Middle frontal gyrus (tissue), 1 donor: Measurements from ENCODE around the gene DYNAP.

Source experiments
- DNase-seq: peaks from one replicate; pipeline ENCODE4 v3.0.0-alpha.2; 2015; ENCODE audit warnings: low spot score; ENCODE audit errors: extremely low spot score

Gene DYNAP, protein sequence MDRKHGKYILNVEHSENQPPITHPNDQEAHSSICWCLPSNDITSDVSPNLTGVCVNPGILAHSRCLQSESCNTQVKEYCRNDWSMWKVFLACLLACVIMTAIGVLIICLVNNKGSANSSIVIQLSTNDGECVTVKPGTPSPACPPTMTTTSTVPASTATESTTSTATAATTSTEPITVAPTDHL

DNA sequence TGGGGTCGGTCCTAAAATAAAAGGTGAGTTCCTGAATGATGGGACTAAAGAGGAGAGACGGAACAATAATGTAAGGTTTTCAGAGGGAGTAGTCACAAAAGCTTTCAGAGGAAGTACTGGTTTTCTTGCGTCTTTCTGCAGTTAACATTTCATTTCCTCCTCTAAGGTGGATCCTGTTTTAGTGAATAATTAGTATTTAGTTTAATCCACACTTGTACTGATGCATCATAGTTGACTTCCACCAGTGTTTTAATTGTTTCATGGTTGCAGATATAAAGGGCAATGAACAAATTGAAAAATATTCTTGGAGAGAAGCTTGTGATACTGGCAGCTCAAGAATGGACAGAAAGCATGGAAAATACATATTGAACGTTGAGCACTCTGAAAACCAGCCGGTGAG is at the start of gene DYNAP:
TSS of gene DYNAP (plus strand) at position 301 of the 400 bp plus-strand sequence. CDS start at position 339, 38 bp downstream.
- DNase-seq: no peak

DNA sequence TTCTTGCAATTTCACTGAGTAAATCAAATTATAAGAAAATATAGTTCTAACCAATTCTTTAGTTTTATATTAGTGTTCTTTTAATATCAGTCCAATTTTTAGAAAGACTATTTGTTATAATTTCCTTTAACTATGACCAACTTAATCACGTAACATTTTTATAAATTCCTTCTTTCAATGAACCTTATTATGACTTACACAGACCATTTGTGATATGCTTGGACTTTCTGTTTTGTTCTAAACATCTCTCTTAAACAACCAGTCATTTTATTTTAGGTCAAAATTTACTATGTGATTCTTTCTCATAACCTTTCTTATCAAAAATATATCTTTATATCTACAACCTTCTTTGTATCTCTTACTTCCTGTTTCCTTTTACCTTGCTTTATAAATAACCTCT is 39.5 kb upstream of the DYNAP start:
- no peak for DNase-seq

DNA sequence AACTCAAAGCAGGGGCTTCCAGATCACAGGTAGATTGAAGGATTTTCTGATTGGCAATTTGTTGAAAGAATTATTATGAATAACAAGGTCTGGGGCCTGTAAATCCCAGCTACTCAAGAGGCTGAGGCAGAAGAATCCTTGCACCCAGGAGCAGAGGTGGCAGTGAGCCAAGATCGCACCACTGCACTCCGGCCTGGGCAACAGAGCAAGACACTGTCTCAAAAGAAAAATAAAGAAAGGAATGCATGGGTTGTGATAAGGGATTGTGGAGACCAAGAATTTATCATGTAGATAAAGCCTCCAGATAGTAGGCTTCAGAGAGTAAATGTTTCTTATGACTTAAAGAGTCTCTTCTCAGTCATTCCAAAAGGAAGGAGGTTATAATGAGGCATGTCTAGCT is 35.8 kb upstream of the DYNAP start:
- no peak for DNase-seq

DNA sequence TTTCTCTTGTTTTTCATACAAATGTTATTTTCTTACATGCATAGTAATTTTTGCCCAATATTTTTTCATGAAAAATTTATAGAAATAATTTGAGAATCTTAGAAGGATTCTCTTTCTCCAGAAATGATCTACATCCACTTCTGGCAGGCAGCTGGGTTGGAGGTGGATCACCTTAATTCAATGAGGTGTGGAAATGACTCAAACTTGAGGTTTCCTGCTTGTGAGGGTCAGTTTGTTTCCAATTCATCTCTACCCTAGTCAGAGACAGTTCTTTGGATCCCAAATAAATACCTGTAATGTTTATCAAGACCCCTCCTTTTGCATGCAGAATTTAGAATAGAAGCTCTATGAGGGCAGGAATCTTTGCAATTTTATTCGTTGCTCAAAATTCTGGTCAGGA is 35.0 kb upstream of the DYNAP start:
- DNase-seq: no peak

DNA sequence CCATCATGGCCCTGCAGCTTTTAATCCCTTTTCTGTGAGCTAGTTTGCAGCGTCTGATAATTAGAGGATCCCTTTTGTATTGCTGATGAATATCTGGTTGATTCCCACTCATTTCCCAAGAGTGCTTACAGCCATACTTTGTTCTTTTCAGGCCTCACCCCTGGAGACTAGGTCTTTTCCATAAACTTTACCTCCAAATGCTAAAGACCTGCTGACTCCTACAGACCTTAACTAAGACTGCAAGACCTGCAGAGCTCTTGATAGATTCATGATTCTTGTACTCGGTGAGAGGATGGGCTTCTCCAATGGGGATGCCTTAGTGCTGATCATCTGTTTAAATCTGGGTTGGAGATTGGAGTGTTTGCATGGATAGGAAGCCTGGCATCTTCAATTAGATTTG is 33.1 kb upstream of the DYNAP start:
- no peak for DNase-seq

DNA sequence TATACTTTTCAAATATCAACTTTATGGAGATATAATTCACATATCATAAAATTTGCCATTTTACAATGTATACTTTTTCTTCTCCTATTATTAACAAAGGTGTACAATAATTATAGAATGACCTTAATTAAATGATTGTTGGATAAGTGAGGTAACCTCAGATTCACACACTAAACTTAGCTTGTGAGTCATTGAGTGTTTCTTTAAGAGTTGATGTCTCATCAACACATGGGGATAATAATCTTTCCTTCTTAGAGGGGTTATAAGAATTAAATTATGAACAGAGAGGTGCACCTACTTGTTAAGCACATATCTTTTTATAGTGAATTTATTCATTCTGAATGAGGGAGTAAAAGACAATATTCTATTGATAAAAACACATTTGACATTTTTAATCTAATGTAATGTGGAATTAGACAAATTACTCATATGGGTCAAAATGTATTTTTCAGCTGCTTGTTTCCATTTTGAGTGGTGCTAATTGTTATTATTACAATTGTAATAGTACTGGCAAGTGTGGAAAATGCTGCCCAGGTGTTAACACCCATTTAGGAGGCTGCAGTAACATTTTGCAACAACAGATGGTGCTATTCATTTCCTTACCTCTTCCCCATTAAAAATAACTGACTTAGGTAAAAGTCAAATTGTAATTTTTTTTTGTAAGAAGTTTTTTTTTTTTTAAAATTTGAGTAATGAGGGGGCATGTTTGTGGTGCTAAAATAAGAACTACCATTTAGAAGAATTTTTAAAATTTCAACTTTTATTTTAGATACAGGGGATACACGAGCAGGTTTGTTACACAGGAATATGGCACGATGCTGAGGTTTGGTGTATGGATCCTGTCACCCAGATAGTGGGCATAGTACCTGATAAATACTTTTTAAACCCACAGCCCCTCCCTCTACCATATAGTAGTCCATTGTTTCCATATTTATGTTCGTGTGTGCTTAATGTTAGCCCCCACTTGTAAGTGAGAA is 32.1 kb upstream of the DYNAP start:
- no peak for DNase-seq

DNA sequence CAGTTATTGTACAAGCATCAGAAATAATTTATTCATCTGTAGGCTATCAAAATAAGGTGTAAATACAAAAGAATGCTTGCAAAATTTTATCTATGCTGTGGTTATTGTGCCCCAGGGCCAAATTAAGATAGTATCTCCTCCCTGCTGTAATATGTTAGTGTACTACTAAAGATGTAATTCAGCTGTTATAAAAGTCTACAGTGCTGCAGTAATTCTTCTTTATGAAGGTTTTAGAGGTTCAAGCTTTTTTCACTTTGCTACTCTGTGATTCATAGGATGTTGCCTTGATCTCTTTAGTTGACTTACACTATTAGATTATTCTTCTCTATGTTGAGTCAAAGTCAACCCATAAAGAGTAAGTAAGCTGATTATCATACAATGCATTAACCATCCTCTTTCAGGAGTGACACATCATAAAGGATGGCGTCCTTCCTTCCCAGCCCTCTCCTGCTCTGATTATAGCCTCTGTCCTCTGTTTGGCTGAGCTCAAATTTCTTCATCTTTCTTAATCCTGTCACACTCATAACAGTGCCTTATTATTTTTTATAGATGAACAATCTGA is 29.3 kb upstream of the DYNAP start:
- DNase-seq: no peak

DNA sequence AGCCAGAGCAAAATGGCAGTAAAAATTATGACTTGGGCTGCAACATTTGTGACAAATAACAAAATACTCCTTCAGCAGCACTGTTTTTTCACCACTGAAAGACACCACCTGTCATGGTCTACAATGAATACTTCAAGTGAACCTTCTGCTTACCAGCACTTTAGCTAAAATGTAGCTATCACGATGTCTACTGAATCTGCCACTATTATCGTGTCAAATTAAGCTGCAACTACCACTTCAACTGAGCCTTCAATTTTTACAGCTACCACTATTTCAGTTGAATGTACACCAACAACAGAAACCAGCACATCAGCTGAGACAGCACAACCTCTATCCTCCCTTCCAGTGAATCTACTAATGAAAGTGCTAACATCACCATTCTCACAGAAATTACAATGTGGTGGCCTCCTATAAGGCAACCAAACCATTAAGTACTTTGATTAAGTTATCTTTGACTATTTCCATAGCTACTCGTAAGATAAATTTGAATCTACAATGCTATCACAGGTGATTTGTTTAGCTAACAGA is 10.8 kb upstream of the DYNAP start:
- no peak for DNase-seq

DNA sequence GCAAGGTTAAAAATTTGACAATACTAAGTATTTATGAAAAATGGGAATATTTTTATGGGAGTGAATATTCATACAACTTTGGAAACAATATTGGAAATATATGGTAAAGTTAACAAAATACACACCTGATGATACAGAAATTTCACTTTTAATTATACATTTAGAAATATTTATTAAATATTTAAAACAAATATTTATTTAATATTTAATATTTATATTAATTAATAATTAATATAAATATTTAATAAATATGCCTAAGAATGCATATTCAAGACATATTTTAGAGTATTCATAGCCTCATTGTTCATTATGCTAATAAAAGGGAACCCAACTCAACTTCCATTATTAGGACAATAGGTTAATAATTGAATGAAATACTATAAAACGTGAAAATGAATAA is 7.0 kb upstream of the DYNAP start:
- DNase-seq: no peak

DNA sequence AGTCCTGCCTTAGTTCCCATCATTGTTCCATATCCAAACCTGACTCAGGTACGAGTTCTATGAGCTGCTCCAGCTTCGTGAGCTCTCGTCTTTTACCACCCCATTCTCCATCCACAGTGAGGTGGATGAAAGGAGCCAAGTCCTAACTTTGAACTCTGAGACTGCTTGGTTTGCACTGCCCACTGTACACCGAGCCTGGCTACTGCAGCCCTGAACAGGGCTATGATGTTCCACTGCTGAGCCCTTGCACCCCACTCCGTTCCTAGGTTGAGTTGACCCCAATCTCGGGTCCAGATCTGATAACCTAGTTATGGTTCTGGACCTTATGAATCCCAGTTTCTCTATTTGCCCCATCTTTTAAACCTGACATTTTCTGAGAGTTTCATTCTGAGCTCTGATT is 5.3 kb upstream of the DYNAP start:
- DNase-seq: no peak

DNA sequence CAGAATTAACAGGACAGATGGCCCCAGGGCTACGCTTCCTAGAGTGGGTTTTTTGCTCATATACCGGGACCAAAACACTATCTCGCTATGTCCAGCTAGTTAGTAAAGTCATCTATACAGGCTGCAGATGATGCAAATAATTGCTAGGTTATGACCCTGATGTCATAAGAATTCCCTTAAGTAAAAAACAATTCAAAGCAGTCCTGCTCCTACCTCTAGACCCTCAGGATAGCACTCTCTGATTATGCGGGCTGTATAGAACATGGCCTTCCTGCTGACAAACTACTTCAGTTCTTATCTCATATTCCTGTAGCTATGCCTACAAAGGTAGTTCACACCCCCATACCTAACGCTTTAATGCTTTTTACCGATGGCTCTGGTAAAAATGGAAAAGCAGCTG is 13.2 kb downstream of the DYNAP start:
- no peak for DNase-seq

DNA sequence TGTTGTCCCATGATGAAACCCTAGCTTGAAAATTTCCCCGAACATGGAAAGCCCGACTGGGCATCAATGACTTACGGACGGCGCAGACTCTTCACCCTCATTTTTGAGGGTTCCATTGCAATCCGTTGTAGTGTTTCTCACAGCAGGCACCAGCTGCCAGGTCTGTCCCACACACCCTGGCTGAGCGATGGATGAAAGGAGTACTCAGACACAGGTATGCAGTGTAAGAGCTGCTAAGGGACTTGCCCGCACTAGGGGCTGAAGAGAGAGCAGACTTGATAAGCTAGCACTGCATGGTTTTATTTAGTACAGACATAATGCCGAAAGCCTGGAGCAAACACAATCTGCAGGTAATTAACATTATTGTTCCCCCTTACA is 15.8 kb downstream of the DYNAP start:
- no peak for DNase-seq

DNA sequence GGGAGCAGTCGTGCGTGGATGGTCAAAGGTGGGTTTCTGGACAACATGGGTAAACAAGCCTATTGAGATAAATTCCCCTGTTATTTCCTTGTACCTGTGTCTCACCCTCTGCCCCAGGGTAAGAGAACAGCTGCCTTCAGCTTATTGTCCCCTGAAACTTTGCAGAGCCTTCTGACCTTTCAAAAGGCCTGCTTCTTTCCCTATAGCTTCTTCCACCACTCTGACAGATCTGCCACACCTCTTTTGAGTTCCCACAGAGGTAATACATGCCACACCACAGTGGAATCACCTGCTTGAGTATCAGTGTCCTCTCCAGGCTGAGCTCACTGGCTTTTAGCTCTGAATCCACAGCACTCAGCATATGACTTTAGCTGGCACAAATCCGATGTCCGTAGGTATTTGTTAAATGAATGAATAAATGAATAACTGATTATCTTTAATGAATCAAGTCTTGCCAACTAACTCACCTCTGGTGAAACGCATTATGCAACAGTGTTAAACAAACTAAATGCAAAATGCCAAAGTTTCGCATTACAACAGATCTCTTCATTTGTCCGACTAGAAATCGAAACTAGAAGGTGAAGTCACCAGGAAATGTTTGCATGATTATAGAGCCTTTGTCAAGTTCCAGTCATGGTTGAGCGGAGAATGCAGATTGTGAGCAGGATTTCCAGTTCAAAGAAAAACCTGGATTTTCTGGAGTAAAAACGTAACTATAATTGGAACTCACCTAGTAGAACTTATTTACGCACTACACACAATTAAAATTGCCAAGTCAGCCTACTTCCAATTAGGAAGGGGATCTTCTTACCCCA is 16.4 kb downstream of the DYNAP start:
- DNase-seq: no peak

DNA sequence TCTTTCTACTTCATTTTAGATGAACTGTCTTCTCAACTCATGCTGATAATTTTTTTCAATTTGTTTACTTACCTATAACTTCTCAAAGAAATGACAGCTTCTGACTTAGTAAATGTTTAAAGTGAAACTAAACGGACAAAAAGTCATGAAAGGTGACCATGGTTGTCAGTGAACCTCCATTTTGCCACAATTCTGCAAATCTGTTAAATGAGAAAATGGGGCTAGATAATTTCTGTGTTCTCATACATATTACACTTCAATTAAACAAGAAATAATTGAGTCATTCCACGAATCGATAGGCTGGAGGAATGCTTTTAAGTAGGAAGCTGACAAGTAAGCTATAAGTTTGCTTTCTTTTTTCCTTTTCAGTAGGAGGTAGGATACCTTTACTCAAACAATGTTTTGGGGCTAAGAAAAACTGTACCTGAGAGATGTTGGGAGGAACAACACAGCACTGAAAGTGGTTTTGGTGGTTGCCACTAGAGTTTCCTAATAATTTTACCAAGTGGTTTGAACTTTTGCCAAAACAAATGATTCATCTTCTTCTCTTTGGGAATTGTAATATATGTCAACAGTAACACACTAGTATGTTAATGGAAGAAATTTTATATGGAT is 17.1 kb downstream of the DYNAP start:
- DNase-seq: no peak

DNA sequence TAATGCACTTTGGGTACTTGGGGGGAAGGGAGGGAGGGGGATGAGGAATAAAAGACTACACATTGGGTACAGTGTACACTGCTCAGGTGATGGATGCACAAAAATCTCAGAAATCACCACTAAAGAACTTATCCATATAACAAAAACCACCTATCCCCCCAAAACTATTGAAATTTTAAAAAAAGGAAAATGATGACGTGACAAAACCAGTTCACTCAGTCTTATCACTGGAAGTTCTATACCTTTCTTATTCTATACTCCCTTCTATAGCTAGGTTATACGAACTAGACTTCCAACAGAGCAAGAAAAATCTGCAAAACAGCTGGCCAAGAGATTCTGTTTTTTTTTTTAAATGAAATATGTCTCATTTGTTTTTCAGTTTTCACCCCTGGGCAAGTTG is 20.8 kb downstream of the DYNAP start:
- no peak for DNase-seq

DNA sequence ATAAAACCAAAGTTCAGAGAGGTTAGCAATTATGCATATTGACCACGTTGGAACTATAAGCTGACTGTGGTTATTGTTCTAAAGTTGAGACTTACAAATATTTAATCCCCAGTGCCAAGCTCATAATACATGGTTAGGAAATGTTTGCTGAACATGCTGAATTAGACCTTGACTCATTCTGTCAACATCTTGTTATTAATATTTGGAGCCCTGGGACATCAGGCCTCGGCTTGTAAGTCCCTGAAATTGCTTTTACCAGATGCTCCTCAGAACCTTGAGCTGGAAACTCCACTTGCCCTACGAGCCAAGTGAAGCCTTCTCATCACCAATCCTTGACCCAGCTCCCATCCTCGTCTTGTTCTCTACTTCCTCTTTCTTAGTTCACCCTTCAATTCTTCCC is 21.2 kb downstream of the DYNAP start:
- DNase-seq: no peak

DNA sequence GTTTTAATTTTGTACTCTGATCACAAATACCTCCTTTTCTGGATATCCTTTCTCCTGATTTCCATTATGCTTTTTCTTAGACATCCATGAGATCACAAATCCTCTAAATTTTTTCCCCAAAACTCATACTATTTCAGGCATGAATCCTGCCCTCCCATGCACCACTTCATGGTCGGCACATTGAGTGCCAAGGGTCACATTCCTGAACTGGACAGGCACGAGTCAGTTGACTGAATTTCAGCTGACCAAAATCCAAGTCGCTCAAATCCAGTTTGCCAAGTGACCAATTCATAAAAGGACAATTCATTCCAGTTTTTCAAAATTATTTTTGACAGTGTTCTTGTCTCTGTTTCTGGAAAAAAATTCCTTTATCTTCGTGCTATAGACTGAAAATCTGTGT is 22.1 kb downstream of the DYNAP start:
- no peak for DNase-seq

DNA sequence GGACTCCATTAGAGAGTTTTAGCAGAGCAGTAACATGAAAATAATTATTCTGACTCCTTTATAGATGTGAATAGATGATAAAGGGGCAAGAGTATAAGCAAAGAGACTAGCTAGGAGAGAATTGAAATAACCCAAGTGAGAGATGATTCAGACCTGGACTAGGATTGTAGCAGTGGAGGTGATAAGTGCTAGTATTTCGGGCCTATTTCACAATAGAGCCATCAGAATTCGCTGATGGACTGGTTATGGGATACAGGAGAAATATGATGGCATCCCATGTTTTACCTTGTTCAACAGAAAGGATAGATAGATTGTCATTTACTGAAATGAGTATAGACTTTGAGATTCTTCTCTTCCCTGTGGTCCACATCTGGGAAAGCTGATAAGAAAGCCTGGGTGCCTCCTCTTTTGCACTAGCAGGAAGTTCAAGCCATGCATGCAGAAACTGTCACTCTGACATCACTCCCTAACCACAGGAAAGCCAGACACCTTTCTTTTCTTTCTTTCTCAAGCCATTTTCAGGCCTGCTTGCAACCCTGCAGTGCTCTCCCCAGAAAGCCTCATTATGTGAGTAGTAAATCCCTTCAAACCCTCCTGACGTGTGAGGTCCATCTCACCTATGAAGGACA is 25.3 kb downstream of the DYNAP start:
- no peak for DNase-seq

DNA sequence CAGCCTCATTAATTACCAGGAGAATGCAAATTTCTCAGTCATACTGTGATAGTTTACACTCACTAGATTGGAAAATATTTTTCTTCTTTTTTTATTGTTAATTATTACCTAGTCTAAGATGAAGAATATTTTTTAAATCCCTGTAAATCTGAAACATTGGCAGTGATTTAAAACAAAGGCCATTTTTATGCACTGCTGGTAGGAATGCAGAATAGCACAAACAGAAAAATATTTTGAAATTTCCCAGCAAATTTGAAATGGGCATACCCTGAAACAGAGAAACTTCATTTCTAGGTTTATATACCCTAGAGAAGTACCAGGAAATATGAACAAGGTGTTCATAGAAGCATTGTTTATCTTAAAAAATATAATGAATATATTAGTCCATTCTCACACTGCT is 31.0 kb downstream of the DYNAP start:
- no peak for DNase-seq

DNA sequence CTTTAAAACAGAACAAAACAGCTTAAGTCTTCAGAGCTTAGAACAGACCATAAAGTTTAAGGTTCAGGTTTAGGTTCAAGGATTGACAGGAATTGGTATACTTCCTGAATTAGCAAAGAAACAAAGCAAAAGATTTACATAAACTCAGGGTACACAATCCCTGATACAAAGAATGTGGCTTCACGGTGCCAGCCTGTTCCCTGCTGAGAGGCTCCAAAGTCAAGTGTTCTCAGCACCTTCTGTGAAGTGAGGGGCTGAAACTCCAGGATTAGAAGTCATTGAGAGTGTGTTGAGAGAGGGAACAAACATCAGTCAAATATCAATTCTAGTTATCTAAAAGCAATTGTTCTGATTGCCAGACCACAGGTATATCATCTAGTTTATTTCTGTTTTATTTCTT is 35.7 kb downstream of the DYNAP start:
- no peak for DNase-seq

DNA sequence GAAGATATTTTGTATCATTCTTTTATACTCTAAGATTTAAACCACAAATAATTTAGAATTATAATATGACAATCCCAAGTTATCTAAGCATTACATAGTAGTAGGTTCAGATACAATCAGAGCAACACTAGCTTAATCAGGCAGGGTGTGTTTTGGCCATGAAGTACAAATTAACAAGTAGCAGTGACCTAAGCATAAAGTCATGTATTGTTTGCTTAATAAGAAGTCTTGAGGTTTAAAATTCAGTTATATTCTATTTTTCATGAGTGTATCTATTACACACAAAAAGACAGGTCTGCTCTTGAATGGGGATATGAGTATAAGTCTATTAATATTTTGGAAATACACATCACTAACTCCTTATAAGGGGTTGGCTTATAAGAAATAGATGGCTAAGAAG is 39.9 kb downstream of the DYNAP start:
- no peak for DNase-seq
